HCT116 (cell line): Measurements from ENCODE around the gene KCNH3.

Experiments used
- ELF1 ChIP-seq: IDR thresholded peaks from 2 replicates; pipeline ENCODE4 v1.6.1; 2012; ENCODE audit warnings: low read depth, borderline replicate concordance
- JUND ChIP-seq: IDR thresholded peaks from 2 replicates; pipeline ENCODE4 v1.6.1; 2012
- POLR2A ChIP-seq: IDR thresholded peaks from 2 replicates; pipeline ENCODE4 v1.7.0; 2011; ENCODE audit warnings: borderline replicate concordance; ENCODE audit not compliant: insufficient read depth, insufficient read length; ENCODE audit errors: extremely low read depth
- RAD21 ChIP-seq: IDR thresholded peaks from 2 replicates; pipeline ENCODE4 v1.6.1; 2012; ENCODE audit warnings: low read depth, mild to moderate bottlenecking
- TCF7L2 ChIP-seq: IDR thresholded peaks from 2 replicates; pipeline ENCODE4 v1.7.0; 2011; ENCODE audit warnings: borderline replicate concordance, inconsistent platforms; ENCODE audit not compliant: insufficient read depth, insufficient read length; ENCODE audit errors: extremely low read depth
- YY1 ChIP-seq: IDR thresholded peaks from 2 replicates; pipeline ENCODE4 v1.6.1; 2011; ENCODE audit warnings: low read length, low read depth, moderate library complexity, mild to moderate bottlenecking; ENCODE audit not compliant: insufficient replicate concordance; ENCODE audit errors: extremely low read depth
- ZFX ChIP-seq: fragments of 450-650 bp; IDR thresholded peaks from 2 replicates; pipeline ENCODE4 v1.6.1; 2017
- ZNF274 ChIP-seq: fragments of 200-500 bp; sonication (Bioruptor generic); IDR thresholded peaks from 2 replicates; pipeline ENCODE4 v1.6.1; 2014; ENCODE audit warnings: mild to moderate bottlenecking, low read depth, low read length, inconsistent platforms
- TF ChIP-seq, protein P1 (sequence below), 3 experiments: fragments of 200-600 bp in 1 of 3; sonication (generic) in 1 of 3; IDR thresholded peaks in 2 of 3; conservative IDR thresholded peaks in 1 of 3; 2 replicates each; pipeline ENCODE4 v1.5.1; 2012 to 2017; ENCODE audit warnings: low read depth in 2 of 3, low read length in 2 of 3, antibody characterized with exemption in 1 of 3, borderline replicate concordance in 1 of 3, control low read depth in 1 of 3, mild to moderate bottlenecking in 1 of 3, mixed read lengths in 1 of 3, mixed run types in 1 of 3, moderate library complexity in 1 of 3; ENCODE audit not compliant: insufficient read depth in 1 of 3

DNA sequence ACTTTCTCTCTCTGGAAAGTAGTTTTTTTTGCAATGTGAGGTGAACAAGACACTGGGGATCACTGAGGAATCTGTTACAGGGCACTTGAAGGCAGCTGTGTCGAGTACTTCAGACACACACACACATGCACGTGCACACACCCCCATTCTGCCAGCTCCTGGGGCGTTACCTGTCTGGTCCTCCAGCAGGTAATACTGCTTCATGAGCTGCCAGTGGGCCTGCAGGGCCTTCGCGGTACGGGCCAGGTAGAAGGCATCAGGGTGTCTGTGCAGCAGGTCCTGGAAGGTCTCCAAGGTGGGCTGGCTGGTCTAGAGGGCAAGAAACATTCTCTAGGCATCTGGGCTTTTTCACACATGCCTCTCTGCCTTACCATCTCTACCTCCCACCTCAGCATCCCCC is 24.0 kb downstream of the KCNH3 start:
- TF ChIP-seq, protein P1, sequence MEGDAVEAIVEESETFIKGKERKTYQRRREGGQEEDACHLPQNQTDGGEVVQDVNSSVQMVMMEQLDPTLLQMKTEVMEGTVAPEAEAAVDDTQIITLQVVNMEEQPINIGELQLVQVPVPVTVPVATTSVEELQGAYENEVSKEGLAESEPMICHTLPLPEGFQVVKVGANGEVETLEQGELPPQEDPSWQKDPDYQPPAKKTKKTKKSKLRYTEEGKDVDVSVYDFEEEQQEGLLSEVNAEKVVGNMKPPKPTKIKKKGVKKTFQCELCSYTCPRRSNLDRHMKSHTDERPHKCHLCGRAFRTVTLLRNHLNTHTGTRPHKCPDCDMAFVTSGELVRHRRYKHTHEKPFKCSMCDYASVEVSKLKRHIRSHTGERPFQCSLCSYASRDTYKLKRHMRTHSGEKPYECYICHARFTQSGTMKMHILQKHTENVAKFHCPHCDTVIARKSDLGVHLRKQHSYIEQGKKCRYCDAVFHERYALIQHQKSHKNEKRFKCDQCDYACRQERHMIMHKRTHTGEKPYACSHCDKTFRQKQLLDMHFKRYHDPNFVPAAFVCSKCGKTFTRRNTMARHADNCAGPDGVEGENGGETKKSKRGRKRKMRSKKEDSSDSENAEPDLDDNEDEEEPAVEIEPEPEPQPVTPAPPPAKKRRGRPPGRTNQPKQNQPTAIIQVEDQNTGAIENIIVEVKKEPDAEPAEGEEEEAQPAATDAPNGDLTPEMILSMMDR (IDR thresholded peaks at IDR 0.05 in 2 of 3, conservative IDR thresholded peaks at IDR 0.05 in 1 of 3; ENCODE audit: borderline replicate concordance in 1 of 3, insufficient read depth in 1 of 3, low read depth in 2 of 3, low read length in 2 of 3): no peak
- TF ChIP-seq YY1 (no peak), ELF1 (no peak), RAD21 (no peak), JUND (no peak), POLR2A (no peak), ZNF274 (no peak), ZFX (no peak), TCF7L2 (no peak)
